MCF 10A (cell line): ENCODE data around the gene MAML1. TPM values are rescaled to one million over a fixed set of nuclear protein-coding genes. Genes with fewer than 3 reads are reported as not detected.

Experiments used
- BruUV-seq: library from RNA; stranded (reverse); fragments of 400-500 nt; replicated peaks from 2 replicates; lab custom pipeline; 2021; lab: Mats Ljungman, UMichigan
- CTCF ChIA-PET: fragments of 300-600 bp; sonication (Branson Sonifier 250); formaldehyde crosslinking; extraction: SDS; loops from one replicate; lab custom pipeline; 2021; ENCODE audit warnings: antibody characterized with exemption, inconsistent platforms; lab: Yijun Ruan, JAX
- POLR2A ChIA-PET: fragments of 300-600, 350-650 bp; sonication (Branson Sonifier 250); formaldehyde crosslinking; extraction: SDS; loops from one replicate; lab custom pipeline; 2020; ENCODE audit warnings: antibody characterized with exemption, inconsistent platforms; lab: Yijun Ruan, JAX
- DNase-seq: peaks from one replicate; pipeline ENCODE4 v3.0.0-alpha.2; 2018; ENCODE audit not compliant: unreplicated experiment
- H3K27ac Mint-ChIP-seq: one replicate; pipeline ENCODE4 v1.8.0; 2022; ENCODE audit warnings: mild to moderate bottlenecking, low read depth, mixed read lengths; ENCODE audit not compliant: unreplicated experiment
- H3K27me3 Mint-ChIP-seq: one replicate; pipeline ENCODE4 v1.8.0; 2022; ENCODE audit warnings: mixed read lengths; ENCODE audit not compliant: insufficient read depth, unreplicated experiment
- H3K36me3 Mint-ChIP-seq: one replicate; pipeline ENCODE4 v1.8.0; 2022; ENCODE audit warnings: mild to moderate bottlenecking, moderate library complexity, mixed read lengths; ENCODE audit not compliant: insufficient read depth, unreplicated experiment
- H3K4me1 Mint-ChIP-seq: one replicate; pipeline ENCODE4 v1.8.0; 2022; ENCODE audit warnings: mixed read lengths; ENCODE audit not compliant: insufficient read depth, unreplicated experiment
- H3K4me3 Mint-ChIP-seq: one replicate; pipeline ENCODE4 v1.8.0; 2022; ENCODE audit warnings: mild to moderate bottlenecking, moderate library complexity, mixed read lengths; ENCODE audit not compliant: unreplicated experiment
- H3K9me3 Mint-ChIP-seq: one replicate; pipeline ENCODE4 v1.8.0; 2022; ENCODE audit warnings: mixed read lengths; ENCODE audit not compliant: unreplicated experiment
- intact Hi-C: fragments of 100-400 bp; cut with micrococcal nuclease; formaldehyde crosslinking; loops from 2 replicates; pipeline ENCODE4 v1.14.1; 2022
- total RNA-seq: library from RNA; stranded (reverse); gene quantifications from 2 replicates; pipeline ENCODE4 v1.2.3, GENCODE V29; 2022
- TF ChIP-seq, protein P1 (sequence below): fragments of 200-600 bp; IDR thresholded peaks from one replicate; pipeline ENCODE4 v1.8.0; 2022; ENCODE audit warnings: antibody characterized with exemption, mild to moderate bottlenecking; ENCODE audit not compliant: unreplicated experiment

The MAML1 gene
- total RNA-seq, 1 experiment from 2014 or later = 38.4 TPM

DNA sequence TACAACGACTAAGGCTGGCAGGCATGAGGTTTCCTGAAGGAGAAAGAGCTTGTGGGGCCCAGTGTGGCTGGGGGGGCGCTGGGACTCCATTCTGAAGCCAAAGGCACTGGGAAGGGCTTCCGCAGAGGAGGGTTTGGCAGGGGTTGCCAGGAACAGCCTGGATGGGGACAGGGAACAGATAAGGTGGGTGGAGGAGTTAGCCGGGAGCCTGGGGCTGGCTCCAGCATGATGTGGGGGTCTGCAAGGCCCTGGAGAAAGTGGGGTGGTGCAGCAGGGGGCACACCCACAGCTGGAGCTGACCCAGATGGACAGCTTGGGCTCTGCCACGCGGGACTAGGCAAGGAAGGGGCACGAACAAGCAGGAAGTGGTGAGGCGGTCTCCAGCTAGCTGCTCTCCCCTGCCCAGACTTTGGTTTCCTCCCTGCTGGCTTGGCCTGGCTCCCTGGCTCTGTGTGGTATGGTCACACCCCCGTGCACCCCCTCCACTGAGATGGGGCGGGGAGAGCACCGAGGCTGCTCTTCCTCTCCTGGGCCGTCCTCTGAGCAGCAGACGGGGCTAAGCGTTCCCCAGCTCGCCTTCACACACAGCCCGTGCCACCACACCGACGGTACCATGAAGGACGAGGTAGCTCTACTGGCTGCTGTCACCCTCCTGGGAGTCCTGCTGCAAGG lies 61.0 kb downstream of the MAML1 start, which contains the start of gene LTC4S:
Gene LTC4S, plus strand, starts transcription at position 519 of the 672 bp plus-strand sequence. Its CDS starts 95 bp downstream, at position 614.
- no peak for DNase-seq
- Mint-ChIP-seq H3K9me3 (no peaks in the 10 kb centered on the region), H3K36me3 (peaks cover 22% of the 10 kb centered on the region), H3K27ac (no peak within 1 kb of the TSS), H3K27me3 (no peaks in the 10 kb centered on the region), H3K4me3 (peak within 1 kb of the TSS; percentile 71), H3K4me1 (peaks cover 8% of the 10 kb centered on the region)
- no TSS peak for BruUV-seq
- CTCF ChIA-PET = interaction anchor here (0.6 to 3.6 kb wide), 5 partner anchors 9 to 175 kb away, joined by 3 to 28 read pairs (median 3); no protein-coding TSS in a partner anchor
- TF ChIP-seq, protein P1, sequence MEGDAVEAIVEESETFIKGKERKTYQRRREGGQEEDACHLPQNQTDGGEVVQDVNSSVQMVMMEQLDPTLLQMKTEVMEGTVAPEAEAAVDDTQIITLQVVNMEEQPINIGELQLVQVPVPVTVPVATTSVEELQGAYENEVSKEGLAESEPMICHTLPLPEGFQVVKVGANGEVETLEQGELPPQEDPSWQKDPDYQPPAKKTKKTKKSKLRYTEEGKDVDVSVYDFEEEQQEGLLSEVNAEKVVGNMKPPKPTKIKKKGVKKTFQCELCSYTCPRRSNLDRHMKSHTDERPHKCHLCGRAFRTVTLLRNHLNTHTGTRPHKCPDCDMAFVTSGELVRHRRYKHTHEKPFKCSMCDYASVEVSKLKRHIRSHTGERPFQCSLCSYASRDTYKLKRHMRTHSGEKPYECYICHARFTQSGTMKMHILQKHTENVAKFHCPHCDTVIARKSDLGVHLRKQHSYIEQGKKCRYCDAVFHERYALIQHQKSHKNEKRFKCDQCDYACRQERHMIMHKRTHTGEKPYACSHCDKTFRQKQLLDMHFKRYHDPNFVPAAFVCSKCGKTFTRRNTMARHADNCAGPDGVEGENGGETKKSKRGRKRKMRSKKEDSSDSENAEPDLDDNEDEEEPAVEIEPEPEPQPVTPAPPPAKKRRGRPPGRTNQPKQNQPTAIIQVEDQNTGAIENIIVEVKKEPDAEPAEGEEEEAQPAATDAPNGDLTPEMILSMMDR = no peak
- POLR2A ChIA-PET = interaction anchor here (0.6 to 4.8 kb wide), 5 partner anchors 16 to 61 kb away, joined by 3 to 37 read pairs (median 9); partner anchors contain the start of gene MAML1
- intact Hi-C loops = no loop called here

DNA sequence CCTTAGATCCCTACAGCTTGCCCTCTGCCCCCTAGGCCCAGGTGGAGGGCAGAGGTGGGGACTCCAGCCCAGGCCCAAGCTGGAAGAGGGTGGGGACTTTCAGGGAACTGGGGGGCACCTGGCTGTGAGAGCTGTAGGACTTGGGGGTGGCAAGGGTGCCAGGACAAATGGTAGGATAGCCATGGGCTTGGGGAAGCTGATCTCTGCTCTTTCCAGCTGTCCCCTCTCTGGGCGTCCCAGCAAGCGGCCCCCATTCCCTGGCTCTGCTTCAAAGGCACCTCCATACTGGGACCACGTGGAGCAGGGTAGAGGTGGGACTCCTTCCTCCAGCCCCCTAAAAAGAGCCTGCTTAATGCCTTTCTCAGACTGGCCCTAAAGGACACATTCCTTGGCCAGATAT lies 61.5 kb downstream of the MAML1 start:
- peaks cover 22% of the 10 kb centered on the region for H3K36me3 Mint-ChIP-seq
- DNase-seq = no peak
- H3K9me3 Mint-ChIP-seq = no peaks in the 10 kb centered on the region
- peaks cover 8% of the 10 kb centered on the region for H3K4me1 Mint-ChIP-seq
- BruUV-seq = no TSS peak
- H3K4me3 Mint-ChIP-seq = no peak overlapping the region
- intact Hi-C loops = no loop called here
- H3K27ac Mint-ChIP-seq = no peak overlapping the region
- no peaks in the 10 kb centered on the region for H3K27me3 Mint-ChIP-seq
- CTCF ChIA-PET = interaction anchor here (0.6 to 3.6 kb wide), 6 partner anchors 9 to 128 kb away, joined by 3 to 28 read pairs (median 6); no protein-coding TSS in a partner anchor
- POLR2A ChIA-PET = interaction anchor here (0.6 to 4.8 kb wide), 7 partner anchors 17 to 1185 kb away, joined by 3 to 37 read pairs (median 5); partner anchors contain the start of gene MAML1
- TF ChIP-seq, protein P1 = no peak

DNA sequence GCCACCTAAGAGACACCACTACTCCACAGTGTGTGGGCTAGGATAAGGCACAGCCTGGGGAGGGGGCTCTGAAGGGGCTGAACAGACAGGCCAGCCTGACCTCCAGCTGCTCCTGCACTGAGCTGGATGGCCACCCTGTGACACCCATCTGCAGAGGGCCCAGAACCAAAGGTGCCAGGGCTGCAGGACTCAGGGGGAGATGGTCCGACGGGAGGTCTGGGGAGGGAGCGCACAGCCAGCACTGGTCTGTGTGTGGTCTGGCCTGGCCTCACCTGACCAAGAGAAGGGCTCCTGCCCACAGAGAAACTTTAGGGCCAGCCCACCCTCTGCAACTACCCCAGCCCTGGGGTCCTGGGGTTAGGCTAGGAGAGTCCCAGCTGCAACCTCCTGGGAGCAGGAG lies 62.0 kb downstream of the MAML1 start:
- Mint-ChIP-seq H3K4me1 (peaks cover 8% of the 10 kb centered on the region), H3K36me3 (peaks cover 25% of the 10 kb centered on the region), H3K9me3 (no peaks in the 10 kb centered on the region), H3K4me3 (peak overlapping the region; percentile 71), H3K27ac (no peak overlapping the region), H3K27me3 (no peaks in the 10 kb centered on the region)
- TF ChIP-seq, protein P1 = no peak
- intact Hi-C loops = no loop called here
- BruUV-seq = no TSS peak
- ChIA-PET CTCF (interaction anchor here (0.6 to 3.6 kb wide), 7 partner anchors 8 to 220 kb away, joined by 3 to 28 read pairs (median 5); no protein-coding TSS in a partner anchor), POLR2A (interaction anchor here (0.6 to 4.8 kb wide), 13 partner anchors 11 to 1185 kb away, joined by 3 to 37 read pairs (median 5); partner anchors contain the start of gene MAML1)
- no peak for DNase-seq
